ENCODE data around the gene C11orf24.
"Not testable (repeated sequence)": the region's sequence is repeated elsewhere in the genome, so short reads cannot be mapped to it uniquely, and the experiment has no call there.

Gene C11orf24

GRCh38 chr11:68298659-68299516 lies 27.1 kb upstream of the C11orf24 start:
- no peak for DNase-seq

DNA sequence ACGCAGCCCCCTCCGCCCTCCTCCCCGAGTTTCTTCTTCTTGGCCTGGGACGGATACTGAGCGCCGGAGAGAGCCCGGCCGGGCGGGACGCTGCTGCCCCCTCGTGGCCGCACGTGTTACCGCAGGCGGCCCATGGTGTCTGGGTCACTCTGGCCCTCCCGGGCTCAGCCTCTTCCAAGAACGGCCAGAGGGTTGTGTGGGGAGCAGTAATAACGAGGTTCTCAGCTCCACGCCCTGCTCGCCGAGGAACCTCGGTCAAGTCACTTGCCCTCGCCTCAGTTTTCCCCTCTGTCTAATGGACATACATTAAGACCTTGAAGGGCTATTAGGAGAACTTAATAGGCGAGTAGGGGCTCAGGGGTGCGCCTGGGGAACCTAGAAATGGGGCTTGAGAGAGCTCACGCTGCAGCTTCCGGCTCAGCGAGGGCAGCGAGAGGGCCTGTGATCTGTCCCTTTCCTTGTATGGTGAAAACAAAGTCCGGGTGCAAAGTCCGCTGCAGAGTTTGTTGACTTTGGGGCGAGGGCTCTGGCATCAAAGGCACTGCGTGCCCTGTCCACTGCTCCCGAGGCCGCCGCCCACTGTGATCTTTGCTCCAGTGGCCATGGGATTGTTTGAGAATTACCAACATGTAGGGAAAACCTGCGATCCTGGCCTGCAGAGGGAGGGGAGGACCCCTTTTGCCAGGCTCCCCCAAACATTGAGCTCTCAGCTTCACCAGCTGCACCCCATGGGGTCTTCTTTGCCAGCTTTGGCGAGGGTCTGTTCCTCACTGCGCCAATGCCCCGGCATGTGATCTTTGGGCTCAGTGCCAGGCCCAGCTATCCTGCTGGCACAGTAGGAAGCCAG lies 26.3 kb upstream of the C11orf24 start:
- DNase-seq: peak; percentile 95

DNA sequence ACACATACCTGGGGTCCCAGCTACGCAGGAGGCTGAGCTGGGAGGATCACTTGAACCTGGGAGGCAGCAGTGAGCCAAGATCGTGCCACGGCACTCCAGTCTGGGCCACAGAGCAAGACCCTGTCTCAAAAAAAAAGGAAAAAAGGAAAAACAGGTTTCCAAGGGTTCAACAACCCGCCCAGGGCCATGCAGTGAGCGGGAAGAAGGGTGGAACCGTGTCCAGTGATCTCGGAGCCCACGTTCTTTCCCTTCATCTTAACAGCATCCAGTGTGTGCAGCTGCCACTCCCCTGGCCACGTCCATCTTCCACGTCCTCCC lies 25.7 kb upstream of the C11orf24 start:
- DNase-seq: no peak

GRCh38 chr11:68297052-68297378 lies 25.2 kb upstream of the C11orf24 start:
- DNase-seq: no peak

DNA sequence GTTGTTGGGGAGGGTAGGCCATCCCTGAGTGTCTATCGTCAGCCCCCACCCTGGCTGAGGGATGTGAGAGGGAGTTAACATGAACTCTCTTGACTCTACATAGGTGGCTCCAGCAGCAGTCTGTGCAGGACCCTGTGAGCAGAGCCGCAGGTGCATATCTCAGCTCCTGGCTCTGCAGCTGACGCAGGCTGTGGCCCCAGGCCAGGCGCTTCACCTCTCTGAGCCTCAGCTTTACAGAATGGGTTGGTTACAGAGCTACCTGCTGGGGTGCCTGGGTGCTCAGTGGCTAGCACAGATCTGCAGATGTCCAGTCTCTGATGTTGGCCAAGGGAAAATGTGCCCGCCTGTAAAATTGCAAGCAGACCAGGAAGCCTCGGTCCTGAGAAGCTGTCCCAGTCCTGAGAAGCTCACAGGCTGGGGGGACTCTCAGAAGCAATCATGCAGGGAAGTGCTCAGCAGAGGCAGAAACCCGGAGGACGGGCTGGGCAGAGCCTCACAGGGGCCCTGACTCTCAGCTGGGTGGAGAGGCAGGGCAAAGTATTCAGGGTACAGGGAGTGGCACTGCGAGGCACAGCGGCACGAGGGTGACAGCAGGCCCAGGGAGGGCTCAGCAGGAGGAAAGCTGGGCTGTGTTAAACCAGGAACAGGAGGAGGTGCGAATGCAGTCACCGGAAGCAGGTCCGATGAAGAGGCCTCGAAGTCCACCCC lies 24.7 kb upstream of the C11orf24 start:
- DNase-seq: no peak

DNA sequence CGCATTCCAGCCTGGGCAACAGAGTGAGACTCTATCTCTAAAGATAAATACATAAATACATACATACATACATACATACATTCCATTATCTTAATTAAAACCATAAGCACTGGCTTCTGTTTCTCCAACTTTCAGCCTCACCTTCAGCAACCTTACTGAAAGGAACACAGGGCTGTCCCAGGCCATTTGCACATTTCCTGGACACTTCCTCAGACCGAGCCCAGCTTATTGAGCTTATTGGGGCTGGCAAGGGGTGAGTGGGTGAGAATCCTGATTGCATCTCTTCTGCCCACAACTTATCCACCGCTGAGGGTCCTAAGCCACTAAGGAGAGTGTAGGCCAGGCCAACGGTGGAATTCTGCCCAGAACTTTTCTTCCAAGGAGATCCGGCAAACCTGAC lies 24.2 kb upstream of the C11orf24 start:
- DNase-seq: no peak

DNA sequence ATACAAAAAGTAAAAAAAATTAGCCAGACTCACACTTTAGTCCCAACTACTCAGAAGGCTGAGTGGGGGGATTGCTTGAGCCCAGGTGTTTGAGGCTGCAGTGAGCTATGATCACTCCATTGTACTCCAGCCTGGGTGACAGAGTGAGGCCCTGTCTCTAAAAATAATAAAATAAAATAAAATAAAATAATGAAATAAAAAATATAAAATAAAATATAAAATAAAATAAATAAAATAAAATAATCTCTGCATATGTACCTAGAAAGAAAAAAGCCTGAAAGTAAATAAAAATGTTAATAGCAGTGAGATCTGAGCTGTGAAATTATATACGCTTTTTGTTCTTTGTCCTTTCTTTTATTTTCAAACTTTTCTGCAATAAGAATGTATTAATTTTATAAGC lies 23.5 kb upstream of the C11orf24 start:
- DNase-seq: no peak

DNA sequence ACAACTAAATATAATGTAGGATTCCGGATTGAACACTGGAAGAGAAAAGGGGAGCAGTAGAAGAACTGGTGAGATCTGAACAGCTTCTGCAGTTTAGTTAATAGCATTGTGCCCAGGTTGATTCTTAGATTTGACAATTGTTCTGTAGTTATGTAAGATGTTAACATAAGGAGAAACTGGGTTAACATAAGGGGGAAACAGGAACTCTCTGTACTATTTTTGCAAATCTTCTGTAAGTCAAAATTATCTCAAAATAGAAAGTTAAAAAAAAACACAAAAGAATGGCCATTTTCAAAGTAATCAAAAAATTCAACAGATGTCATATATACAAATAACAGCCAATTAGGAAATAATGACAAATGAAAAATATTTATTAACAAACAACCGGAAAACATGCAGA lies 21.9 kb upstream of the C11orf24 start:
- DNase-seq: no peak

DNA sequence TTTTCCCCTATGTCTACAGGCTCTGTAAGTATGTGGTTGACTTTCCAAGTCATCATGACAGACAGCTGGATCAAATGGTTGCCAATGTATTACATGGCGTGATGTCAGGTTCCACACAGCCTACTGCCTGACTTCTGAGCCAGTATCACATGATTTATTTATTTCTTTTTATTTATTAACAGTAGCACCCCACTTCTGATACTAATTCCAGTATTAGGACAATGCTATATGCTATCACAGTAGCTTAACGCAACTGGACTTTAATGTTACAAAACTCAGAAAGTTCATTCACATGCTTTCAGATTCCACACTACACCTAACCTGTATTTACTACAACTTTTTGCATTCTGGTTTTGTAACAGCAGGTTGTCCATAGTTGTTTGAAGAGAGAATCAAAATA lies 17.7 kb upstream of the C11orf24 start:
- no peak for DNase-seq

- no peak for DNase-seq
These were observed 15.6 kb upstream of the C11orf24 start for GRCh38 chr11:68287419-68287818.

DNA sequence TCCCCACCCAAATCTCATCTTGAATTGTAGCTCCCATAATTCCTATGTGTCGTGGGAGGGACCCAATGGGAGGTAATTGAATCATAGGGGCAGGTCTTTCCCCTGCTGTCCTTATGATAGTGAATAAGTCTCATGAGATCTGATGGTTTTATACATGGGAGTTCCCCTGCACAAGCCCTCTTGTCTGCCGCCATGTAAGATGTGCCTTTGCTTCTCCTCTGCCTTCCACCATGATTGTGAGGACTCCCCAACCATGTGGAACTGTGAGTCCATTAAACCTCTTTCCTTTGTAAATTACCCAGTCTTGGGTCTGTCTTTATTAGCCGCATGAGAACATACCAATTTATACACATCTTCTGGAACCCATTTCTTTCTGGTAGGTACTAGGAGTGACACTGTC lies 12.8 kb upstream of the C11orf24 start:
- DNase-seq: not testable (repeated sequence)

- DNase-seq: no peak
These were observed 11.1 kb upstream of the C11orf24 start for GRCh38 chr11:68282861-68283230.

DNA sequence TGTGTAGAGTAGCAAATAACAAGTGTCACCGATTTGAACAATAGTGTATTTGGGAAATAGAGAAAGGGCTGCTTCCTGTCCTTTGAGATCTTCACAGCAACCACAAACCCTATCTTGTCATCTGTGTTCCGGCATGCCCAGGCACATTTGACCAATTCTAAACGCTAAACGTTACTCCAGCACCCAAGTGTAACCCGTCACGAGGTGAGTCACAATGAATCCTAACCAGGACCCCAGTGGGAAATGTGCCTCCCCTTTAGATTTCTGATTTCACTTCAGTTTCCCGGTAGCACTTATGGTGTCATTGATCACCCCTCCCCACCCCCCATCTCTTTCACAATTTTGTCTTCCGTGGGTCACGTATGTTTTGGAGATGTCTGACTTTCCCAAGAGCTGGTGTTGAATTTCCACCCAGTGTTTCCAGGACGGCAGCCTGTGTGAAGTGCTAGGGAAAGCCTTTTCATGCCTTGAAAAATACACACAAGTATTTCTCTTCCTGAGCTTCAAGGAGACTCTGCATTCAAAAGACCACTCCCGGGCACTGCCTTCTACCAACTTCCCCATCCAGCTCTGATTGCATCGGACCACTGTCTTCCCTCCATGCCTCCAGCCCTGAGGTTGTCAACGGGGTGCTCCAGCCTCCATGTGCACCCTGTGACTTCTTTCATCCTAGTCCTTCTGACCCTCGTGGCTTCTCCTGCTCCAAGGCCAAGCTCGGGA lies 10.5 kb upstream of the C11orf24 start:
- DNase-seq: peak; percentile 66

- no peak for DNase-seq
These were observed 7.9 kb upstream of the C11orf24 start for GRCh38 chr11:68279676-68280075.

DNA sequence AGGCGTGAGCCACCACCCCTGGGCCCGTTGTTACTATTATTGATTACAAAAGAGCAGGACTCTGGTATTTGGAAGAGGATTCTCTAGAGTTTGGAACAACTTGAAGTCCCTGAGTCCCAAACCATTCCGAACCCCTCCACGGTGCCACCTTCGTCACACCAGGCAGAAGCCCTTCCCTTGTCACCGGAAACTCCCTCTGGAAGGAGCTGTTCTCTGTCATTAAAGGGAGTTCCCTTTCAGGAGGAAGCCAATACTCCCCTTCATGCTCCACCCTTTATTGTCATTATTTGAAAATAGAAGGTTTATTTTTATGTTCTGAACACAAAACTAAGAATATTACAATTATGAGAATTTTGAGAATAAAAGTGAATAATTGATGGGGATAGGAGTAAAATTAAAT lies 5.1 kb upstream of the C11orf24 start:
- DNase-seq: no peak

DNA sequence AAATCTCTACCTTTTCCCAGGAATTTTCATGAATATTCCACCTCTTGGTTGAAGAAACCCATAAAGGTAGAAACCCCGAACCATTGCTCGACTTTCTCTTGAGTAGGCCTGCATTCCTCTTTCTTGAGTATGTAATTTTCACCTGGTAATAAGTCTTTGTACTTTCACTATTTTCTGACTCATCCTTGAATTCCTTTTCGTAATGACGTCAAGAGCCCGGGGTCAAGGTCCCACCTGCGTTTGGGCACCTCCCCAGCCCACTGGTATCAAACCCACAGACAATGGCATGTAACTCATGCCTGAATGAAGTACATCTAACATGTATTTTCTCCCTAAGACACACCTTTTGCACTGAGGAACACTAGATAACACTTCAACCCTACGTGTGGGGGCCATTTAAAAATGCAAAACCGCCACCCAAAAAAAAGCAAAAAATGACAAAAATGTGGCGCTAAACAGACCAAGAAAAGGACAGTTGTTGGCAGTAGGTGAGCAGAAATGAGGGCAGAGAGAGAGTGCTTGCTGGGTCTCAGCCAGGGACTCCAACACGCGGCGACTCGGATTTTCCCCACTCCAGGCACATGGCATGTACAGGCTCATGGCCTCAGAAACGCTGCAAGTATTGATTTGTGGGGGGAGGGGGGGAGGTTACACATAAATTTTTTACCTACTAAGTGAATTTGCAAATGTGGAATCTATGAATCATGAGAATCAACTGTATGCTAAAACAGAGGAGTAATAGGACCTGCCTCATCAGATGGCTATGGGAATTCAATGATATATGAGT lies 4.1 kb upstream of the C11orf24 start:
- DNase-seq: no peak

GRCh38 chr11:68274306-68274705 lies 2.5 kb upstream of the C11orf24 start:
- DNase-seq: no peak

DNA sequence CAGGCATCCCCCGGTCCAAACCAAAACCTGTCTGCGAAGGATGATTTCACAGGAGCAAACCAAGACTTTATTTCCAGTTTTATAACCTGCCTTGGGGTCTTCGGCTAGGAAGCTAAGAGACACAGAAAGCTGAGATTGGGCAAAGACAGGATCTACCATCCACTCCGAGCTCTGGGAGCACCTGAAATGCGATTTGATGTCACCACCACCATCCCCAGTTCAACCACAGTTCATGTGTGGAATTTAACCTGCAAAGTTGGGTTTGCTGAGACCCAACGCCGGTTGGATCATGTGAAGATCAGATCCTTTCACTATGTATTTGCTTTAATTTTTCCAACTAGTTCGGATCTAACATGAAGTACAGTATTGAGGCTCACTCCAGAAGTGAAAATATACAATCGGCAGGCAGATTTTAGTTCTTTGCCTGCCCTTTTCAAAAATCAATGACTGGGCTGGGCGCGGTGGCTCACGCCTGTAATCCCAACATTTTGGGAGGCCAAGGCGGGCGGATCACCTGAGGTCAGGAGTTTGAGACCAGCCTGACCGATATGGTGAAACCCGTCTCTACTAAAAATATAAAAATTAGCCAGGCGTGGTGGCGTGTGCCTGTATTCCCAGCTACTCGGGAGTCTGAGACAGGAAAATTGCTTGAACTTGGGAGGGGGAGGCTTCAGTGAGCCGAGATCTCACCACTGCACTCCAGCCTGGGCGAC lies 1.4 kb upstream of the C11orf24 start:
- DNase-seq: no peak

- peak; percentile 77 for DNase-seq
These were observed 571 bp downstream of the C11orf24 start for GRCh38 chr11:68271023-68271780.

GRCh38 chr11:68270196-68271022 lies 1.4 kb downstream of the C11orf24 start:
- DNase-seq: no peak

Measured in activated CD8-positive, alpha-beta memory T cell treated with anti-CD3 and anti-CD28 coated beads, Interleukin-2, amount 50 U/mL, for 48 hours (primary cell).